B cell (primary cell): Measurements from ENCODE around the gene OR1A1. TPM values are rescaled to one million over a fixed set of nuclear protein-coding genes. Genes with fewer than 3 reads are reported as not detected.
"Not testable (repeated sequence)": the region's sequence is repeated elsewhere in the genome, so short reads cannot be mapped to it uniquely, and the experiment has no call there.

Experiments
- ATAC-seq: fragments of 200-7000 bp; cut with Tn5 transposase; one replicate; pipeline ENCODE4 v1.10.0; 2021; ENCODE audit warnings: low read depth, mild to moderate bottlenecking, moderate number of reproducible peaks, moderate library complexity
- CTCF ChIA-PET: fragments of 350-600 bp; sonication (Branson Sonifier 250); formaldehyde crosslinking; loops from one replicate; lab custom pipeline; 2021; ENCODE audit warnings: antibody characterized with exemption, inconsistent platforms; lab: Charles Lee
- POLR2A ChIA-PET: fragments of 350-600 bp; sonication (Branson Sonifier 250); formaldehyde crosslinking; loops from one replicate; lab custom pipeline; 2021; ENCODE audit warnings: antibody characterized with exemption; lab: Charles Lee
- DNase-seq: peaks from one replicate; pipeline ENCODE4 v3.0.0; 2013
- H2AFZ ChIP-seq: 2 replicates; pipeline ENCODE4 v1.6.1; 2012; ENCODE audit warnings: mild to moderate bottlenecking, low read depth, low read length; ENCODE audit not compliant: insufficient read depth, poor library complexity, severe bottlenecking
- H3K27ac ChIP-seq, 2 donors: 1 replicate in 1 of 2; 2 replicates in 1 of 2; pipeline ENCODE4 v1.5.1; 2012 to 2013; ENCODE audit warnings: low read length in 2 of 2, mild to moderate bottlenecking in 2 of 2, moderate library complexity in 1 of 2
- H3K27me3 ChIP-seq, 4 experiments: fragments of 200-600 bp in 1 of 4; sonication (generic) in 1 of 4; replicated peaks in 1 of 4; 1 replicate in 2 of 4; 2 replicates in 2 of 4; pipeline versions ENCODE4 v1.6.1 to v1.7.0; 2013 to 2016; ENCODE audit warnings: low read length in 3 of 4, mild to moderate bottlenecking in 2 of 4, mixed read lengths in 1 of 4, moderate library complexity in 1 of 4; ENCODE audit not compliant: insufficient read depth in 4 of 4, control insufficient read depth in 3 of 4; ENCODE audit errors: control extremely low read depth in 1 of 4
- H3K36me3 ChIP-seq, 2 experiments: replicated peaks in 1 of 2; 1 replicate in 1 of 2; 2 replicates in 1 of 2; pipeline versions ENCODE4 v1.6.1 to v1.7.1; 2013; ENCODE audit warnings: low read length in 1 of 2; ENCODE audit not compliant: insufficient read depth in 2 of 2, control insufficient read depth in 1 of 2; ENCODE audit errors: control extremely low read depth in 1 of 2, extremely low read depth in 1 of 2
- H3K4me1 ChIP-seq, 2 donors: fragments of 200-600 bp in 1 of 2; sonication (generic) in 1 of 2; 1 replicate in 1 of 2; 2 replicates in 1 of 2; pipeline versions ENCODE4 v1.5.1 to v1.6.1; 2013 to 2017; ENCODE audit warnings: low read length in 2 of 2; ENCODE audit not compliant: control insufficient read depth in 2 of 2, insufficient read depth in 2 of 2
- H3K4me2 ChIP-seq: replicated peaks from 2 replicates; pipeline ENCODE3; 2012; ENCODE audit warnings: mild to moderate bottlenecking, low read depth, low read length; ENCODE audit not compliant: poor library complexity, severe bottlenecking
- H3K4me3 ChIP-seq, 5 experiments: fragments of 200-600 bp in 1 of 5; sonication (generic) in 1 of 5; 1 replicate in 3 of 5; 2 replicates in 2 of 5; pipeline versions ENCODE4 v1.5.1 to v1.7.0; 2011 to 2016; ENCODE audit warnings: low read length in 4 of 5, mild to moderate bottlenecking in 4 of 5, low read depth in 2 of 5, control low read depth in 1 of 5, moderate library complexity in 1 of 5; ENCODE audit not compliant: insufficient read depth in 1 of 5; ENCODE audit errors: control extremely low read depth in 1 of 5, extremely low read depth in 1 of 5
- H3K79me2 ChIP-seq: fragments of 200-600 bp; sonication (generic); one replicate; pipeline ENCODE4 v1.6.0; 2016; ENCODE audit warnings: low read length; ENCODE audit not compliant: control insufficient read depth, insufficient read depth
- H3K9ac ChIP-seq: fragments of 200-600 bp; sonication (generic); 2 replicates; pipeline ENCODE4 v1.6.1; 2017; ENCODE audit warnings: mild to moderate bottlenecking, low read length, moderate library complexity
- H3K9me3 ChIP-seq, 3 donors: one replicate each; pipeline versions ENCODE4 v1.6.1 to v1.7.1; 2013; ENCODE audit warnings: low read length in 2 of 3; ENCODE audit not compliant: control insufficient read depth in 2 of 3, insufficient read depth in 1 of 3; ENCODE audit errors: control extremely low read depth in 1 of 3
- H4K20me1 ChIP-seq: 2 replicates; pipeline ENCODE4 v1.6.0; 2012; ENCODE audit warnings: mild to moderate bottlenecking, low read length; ENCODE audit not compliant: insufficient read depth, control insufficient read depth, poor library complexity, severe bottlenecking
- H3K27ac Mint-ChIP-seq: one replicate; pipeline ENCODE4 v1.8.0; 2021; ENCODE audit warnings: mixed read lengths
- H3K27me3 Mint-ChIP-seq: one replicate; pipeline ENCODE4 v1.8.0; 2021; ENCODE audit warnings: mixed read lengths
- H3K4me1 Mint-ChIP-seq: one replicate; pipeline ENCODE4 v1.8.0; 2021; ENCODE audit warnings: mixed read lengths
- H3K4me3 Mint-ChIP-seq: one replicate; pipeline ENCODE4 v1.8.0; 2021; ENCODE audit warnings: mixed read lengths
- H3K9me3 Mint-ChIP-seq: one replicate; pipeline ENCODE4 v1.8.0; 2022; ENCODE audit warnings: mixed read lengths; ENCODE audit not compliant: insufficient read depth
- CTCF ChIP-seq: fragments of 200-600 bp; IDR thresholded peaks from one replicate; pipeline ENCODE4 v1.8.0; 2022; ENCODE audit warnings: antibody characterized with exemption, mild to moderate bottlenecking
- EZH2 ChIP-seq: IDR thresholded peaks from 2 replicates; pipeline ENCODE4 v1.6.1; 2012; ENCODE audit warnings: borderline replicate concordance, low read depth, mild to moderate bottlenecking, moderate library complexity, low read length; ENCODE audit not compliant: insufficient read depth, poor library complexity, severe bottlenecking
- WGBS: methylation state at CpG from one replicate; pipeline ENCODE4 v1.1.5; 2013; ENCODE audit warnings: missing lambda C conversion rate; ENCODE audit not compliant: insufficient coverage; 5-methylcytosine and 5-hydroxymethylcytosine counted together
- intact Hi-C: fragments of 100-400 bp; cut with micrococcal nuclease; formaldehyde crosslinking; loops from one replicate; pipeline ENCODE4 v1.10.0; 2022
- polyA plus RNA-seq: library from polyadenylated mRNA; depleted of rRNA; stranded (reverse); fragments of >200 nt; gene quantifications from 2 replicates; pipeline ENCODE4 v1.2.3, GENCODE V29; 2012
- total RNA-seq, 2 donors: library from RNA; stranded (reverse); fragments of 120-200 nt in 1 of 2; gene quantifications; 1 replicate in 1 of 2; 2 replicates in 1 of 2; pipeline versions ENCODE4 v1.2.3 to v1.2.4, GENCODE V29; 2013 to 2022

The OR1A1 gene
- total and polyA plus RNA-seq, 2 donors (not counting 1 experiment from before 2014, with no cell fraction given): not detected

DNA sequence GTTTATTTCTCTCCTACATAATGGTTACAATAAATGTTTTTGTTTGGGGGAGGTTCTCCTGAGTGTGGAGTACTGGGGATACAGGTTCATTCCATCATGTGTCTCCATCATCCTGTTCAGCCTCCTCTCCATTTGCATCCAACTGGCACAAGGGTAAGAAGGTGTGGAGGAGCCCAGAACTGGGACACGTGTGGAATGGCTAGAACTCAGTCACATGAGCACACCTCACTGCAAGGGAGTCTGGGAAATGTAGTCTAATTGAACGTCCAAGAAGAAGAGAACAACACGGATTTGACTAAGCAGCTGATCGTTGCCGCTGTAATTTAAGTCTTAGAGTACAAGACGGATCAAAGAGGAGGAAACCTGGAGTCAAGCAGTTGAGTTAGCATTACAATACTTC is 6.1 kb downstream of the OR1A1 start:
- H3K4me2 ChIP-seq: no peak overlapping the region
- no peak overlapping the region for H3K27ac ChIP-seq
- H3K36me3 ChIP-seq: no peaks in the 10 kb centered on the region
- H3K4me1 ChIP-seq: no peaks in the 10 kb centered on the region
- no peak overlapping the region for H3K4me3 ChIP-seq
- POLR2A ChIA-PET: no interaction called here
- intact Hi-C loops: no loop called here
- peaks cover 3% of the 10 kb centered on the region for H3K9me3 Mint-ChIP-seq
- H3K9me3 ChIP-seq: no peaks in the 10 kb centered on the region
- H3K27me3 ChIP-seq: peaks cover 0 to 4% (median 0%) of the 10 kb centered on the region in 4 experiments
- H3K27ac Mint-ChIP-seq: no peak overlapping the region
- CTCF ChIA-PET: no interaction called here
- no peaks in the 10 kb centered on the region for H3K4me1 Mint-ChIP-seq
- no peak for DNase-seq
- WGBS: 81% methylated on average over 6 of the region's 6 CpGs
- peaks cover 16% of the 10 kb centered on the region for H3K27me3 Mint-ChIP-seq
- no peaks in the 10 kb centered on the region for H3K79me2 ChIP-seq
- H3K9ac ChIP-seq: no peak overlapping the region
- no peak overlapping the region for H2AFZ ChIP-seq
- ATAC-seq: no peak
- H4K20me1 ChIP-seq: no peaks in the 10 kb centered on the region
- TF ChIP-seq CTCF: no peak
- TF ChIP-seq EZH2: no peak
- no peak overlapping the region for H3K4me3 Mint-ChIP-seq

- DNase-seq, H3K27ac Mint-ChIP-seq, H3K4me3 ChIP-seq, H3K27me3 Mint-ChIP-seq, H3K4me2 ChIP-seq, H3K36me3 ChIP-seq, H3K27me3 ChIP-seq, H2AFZ ChIP-seq, intact Hi-C loops, H3K27ac ChIP-seq, CTCF ChIA-PET, POLR2A ChIA-PET, H3K9ac ChIP-seq, H4K20me1 ChIP-seq, H3K79me2 ChIP-seq, ATAC-seq, H3K9me3 Mint-ChIP-seq, H3K9me3 ChIP-seq, H3K4me3 Mint-ChIP-seq: not testable (repeated sequence)
- peaks cover 6 to 15% of the 10 kb centered on the region in 2 donors for H3K4me1 ChIP-seq
- peaks cover 19% of the 10 kb centered on the region for H3K4me1 Mint-ChIP-seq
- no CpG with 5 or more reads among the region's 3 CpGs for WGBS
These were observed 12.5 kb downstream of the OR1A1 start for GRCh38 chr17:3219978-3220377.
